Stimulated activated CD4-positive, alpha-beta T cell treated with anti-CD3 and anti-CD28 coated beads, Interleukin-4, amount 100 ng/mL, for 1 hour (primary cell): ENCODE measurements around the gene DPEP2.
"Not testable (repeated sequence)": the region's sequence is repeated elsewhere in the genome, so short reads cannot be mapped to it uniquely, and the experiment has no call there.

ENCODE experiments used
- DNase-seq: peaks from one replicate; pipeline ENCODE4 v3.0.0-alpha.2; 2020

Gene DPEP2

DNA sequence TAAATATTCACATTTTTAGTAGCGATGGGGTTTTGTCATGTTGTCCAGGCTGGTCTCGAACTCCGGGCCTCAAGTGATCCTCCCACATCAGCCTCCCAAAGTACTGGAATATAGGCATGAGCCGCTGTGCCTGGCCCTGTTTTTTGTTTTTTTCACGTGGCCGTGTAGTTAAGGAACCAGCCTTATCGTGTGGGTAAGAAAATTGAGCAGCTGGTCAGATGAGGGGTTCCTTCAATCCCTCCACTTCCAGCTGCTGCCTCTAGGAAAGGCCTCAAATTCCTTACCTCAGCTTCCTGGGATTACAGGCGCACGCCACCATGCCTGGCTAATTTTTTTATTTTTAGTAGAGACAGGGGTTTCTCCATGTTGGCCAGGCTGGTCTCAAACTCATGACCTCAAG, 5.9 kb upstream of the DPEP2 start:
- no peak for DNase-seq

DNA sequence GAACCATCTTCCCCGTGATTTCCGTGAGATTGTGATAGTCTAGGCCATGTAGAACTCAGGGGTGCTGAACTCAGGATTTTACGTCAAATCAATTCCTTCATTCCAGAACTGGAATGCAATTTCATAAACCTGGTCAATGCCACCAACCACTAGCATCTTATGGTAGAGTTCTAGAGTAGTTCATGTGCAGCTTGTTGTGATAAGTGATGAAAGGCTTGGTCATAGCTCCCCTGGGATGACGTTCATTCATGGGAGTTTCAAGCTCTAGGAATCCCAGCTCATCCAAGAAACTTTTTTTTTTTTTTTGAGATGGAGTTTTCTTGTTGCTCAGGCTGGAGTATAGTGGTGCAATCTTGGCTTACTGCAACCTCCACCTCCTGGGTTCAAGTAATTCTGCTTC, 3.7 kb upstream of the DPEP2 start:
- DNase-seq, result no peak

DNA sequence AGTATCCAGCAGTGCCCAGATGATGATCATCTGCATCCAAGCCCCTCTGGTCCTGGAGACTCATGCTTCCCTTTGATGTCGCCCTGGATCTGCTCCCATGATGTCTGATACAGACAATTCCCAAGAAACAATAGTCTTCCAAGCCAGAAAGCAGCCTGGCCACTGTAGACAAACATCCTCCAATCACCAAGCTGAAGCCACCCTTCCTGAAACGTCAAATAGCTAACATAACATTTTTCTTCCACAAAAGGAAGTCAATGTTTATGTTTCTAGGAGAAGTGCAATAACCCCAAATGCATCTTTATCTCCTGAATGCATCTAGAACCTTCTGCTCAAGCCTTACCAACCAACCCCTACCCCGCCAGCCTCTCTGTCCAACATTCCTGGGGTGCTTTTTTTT, 1.2 kb upstream of the DPEP2 start:
- DNase-seq, result no peak

DNA sequence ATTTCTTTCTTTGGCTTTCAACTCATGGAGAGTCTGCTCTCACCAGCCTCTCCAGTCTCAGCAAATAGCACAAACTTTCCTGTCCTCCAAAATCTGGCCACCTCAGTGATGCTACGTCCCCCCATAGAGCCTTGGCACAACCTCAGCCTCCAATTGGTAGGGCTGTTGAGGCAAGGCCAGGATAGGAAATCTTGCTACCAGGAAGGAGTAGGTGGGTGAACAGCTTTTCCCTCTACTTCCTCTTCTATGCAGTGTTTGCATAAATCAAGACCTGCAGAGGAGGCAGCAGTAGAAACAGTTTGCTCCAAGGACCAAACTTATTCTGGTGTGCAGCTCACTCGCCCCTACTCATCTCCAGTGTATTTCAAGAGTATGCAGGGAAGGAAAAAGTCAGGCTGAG, 701 bp upstream of the DPEP2 start:
- no peak for DNase-seq

DNA sequence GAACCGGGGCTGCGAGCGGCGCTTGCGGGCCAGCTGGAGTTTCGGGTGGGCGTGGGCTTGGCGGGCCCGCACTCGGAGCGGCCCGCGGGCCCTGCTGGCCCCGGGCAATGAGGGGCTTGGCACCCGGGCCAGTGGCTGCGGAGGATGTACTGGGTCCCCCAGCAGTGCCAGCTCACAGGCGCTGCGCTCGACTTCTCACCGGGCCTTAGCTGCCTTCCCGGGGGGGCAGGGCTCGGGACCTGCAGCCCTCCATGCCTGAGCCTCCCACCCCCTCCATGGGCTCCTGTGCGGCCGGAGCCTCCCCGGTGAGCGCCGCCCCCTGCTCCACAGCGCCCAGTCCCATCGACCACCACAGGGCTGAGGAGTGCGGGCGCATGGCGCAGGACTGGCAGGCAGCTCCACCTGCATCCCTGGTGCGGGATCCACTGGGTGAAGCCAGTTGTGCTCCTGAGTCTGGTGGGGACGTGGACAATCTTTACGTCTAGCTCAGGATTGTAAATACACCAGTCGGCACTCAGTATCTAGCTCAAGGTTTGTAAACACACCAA, 979 bp downstream of the DPEP2 start:
- not testable (repeated sequence) for DNase-seq

DNA sequence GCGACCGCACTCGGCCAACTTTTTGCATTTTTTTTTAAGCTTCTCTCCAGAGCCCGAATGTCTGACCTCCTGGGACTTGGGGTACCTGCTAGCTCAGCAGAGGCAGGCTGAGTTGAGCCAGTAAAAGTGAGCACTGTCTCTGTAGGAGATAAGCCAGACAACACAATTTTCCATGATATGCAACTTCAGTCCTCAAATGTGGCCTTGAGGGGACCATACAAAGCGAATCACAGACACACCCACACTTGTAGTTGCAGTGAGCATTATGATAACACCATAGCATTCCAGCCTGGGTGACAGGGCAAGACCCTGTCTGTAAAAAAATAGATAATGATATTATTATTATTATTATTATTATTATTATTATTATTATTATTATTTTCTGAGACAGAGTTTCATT, 2.6 kb downstream of the DPEP2 start:
- no peak for DNase-seq

DNA sequence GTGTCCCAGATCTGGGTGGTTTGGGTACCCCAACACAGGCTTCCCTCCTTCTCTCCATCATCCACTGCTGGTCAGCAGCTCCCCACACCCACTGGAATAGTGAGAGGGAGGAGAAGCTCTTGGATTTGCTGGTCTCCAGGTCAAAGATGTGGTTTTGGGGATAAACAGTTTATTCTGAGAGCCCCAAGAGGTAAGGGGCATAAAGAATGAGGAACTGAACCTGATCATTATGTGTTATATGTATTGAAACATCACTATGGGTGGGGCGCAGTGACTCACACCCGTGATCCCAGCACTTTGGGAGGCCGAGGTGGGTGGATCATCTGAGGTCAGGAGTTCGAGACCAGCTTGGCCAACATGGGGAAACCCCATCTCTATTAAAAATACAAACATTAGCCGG, 3.9 kb downstream of the DPEP2 start:
- DNase-seq, result no peak

DNA sequence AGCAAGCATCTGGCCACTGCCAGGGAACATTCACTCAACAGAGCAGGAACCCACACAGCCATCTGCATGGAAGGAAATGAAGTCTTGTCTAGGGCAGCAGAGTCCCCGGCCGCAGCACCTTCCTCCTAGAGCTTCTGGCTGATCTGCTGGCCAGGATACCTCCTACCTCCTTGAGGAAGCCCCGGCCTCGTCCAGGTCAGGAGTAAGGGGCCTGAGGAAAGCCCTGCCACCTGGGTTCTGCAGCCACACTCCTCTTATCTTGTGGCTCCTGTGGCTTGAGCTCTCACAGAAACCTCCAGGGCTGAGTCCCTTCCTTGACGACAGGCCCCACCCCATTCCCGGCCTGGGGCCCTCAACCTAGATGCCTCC, 5.3 kb downstream of the DPEP2 start:
- DNase-seq, result not testable (repeated sequence)

DNA sequence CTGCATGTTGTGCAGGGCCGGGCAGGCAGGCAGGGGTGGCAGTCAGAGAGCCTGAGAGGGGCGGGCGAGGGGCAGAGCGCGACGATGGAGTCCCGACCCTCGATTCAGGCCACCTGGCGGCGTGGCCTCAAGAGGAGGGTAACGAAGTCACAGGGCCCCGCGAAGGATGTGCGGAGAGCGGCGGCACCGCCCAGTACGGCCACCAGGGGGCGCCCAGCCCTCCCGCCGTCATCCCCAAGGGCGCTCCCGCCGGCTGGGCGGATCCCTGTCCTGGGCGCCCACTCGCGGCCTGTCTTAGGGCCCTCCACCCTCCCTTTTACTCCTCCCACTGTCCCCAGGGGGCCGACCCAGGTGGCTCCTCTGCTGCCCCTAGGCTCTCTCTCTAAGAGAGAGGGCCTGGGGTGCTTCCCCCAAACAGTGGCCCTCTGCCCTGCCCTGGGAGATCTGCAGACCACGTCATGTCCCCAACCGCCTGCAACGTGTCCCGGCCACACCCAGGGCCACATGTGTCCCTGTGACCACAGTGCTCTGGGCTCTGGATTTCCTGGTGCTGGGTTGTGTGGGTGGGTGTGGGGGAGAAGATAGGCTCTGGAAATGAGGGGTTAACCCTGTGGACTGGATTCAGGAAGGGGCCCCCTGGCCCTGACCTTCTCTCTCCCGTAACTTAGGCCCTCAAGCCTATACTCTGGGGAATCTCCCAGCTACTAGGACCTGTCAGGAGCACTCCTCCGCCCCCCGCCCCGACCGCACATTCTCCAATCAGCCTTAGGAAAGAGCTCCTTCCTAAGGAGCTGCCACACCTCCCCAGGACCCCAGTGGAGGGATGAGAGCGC, 5.9 kb downstream of the DPEP2 start:
- DNase-seq, result peak; percentile 81

DNA sequence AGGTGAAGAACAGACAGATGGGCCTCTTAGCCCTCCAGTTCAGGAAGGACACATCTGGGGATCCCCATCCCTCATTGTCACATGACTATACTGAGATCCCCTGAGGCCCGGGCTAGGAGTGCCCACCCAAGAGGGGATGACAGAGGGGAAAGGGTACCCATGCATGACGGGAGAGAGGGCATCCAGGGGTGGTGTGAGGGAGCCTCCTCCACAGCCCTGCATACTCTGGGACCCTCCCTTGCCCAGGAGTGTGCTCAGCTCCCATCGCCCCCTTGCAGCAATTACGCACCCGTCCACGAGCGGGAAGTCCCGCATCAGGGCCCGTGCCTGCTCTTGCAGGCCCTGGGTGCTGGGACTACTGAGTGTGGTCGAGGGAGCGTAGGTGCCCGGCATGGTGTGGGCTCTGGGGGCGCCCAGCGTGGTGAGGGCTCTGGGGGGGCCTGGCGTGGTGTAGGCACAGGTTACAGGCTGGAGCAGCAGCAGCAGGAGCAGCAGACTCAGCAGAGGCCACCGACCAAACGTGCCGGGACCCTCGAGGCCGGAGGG, 6.5 kb downstream of the DPEP2 start:
- DNase-seq, result no peak

DNA sequence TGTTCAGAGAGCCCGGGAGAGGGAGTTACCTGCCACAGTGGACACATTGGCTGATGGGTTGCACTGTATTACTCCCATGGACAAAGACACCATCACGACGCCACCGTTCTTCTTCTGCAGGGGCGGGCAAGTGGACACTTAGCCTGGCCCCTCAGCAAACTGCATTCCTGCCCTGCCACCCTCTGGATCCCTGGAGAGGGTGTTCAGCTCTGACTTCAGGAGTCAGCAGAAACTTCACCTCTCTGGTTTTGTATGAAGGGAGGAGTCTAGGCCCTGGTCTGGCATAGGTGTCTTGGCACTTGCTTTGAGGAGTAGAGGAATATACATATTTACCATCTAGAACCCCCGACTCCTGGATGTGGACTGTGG, 9.3 kb downstream of the DPEP2 start:
- DNase-seq, result no peak

DNA sequence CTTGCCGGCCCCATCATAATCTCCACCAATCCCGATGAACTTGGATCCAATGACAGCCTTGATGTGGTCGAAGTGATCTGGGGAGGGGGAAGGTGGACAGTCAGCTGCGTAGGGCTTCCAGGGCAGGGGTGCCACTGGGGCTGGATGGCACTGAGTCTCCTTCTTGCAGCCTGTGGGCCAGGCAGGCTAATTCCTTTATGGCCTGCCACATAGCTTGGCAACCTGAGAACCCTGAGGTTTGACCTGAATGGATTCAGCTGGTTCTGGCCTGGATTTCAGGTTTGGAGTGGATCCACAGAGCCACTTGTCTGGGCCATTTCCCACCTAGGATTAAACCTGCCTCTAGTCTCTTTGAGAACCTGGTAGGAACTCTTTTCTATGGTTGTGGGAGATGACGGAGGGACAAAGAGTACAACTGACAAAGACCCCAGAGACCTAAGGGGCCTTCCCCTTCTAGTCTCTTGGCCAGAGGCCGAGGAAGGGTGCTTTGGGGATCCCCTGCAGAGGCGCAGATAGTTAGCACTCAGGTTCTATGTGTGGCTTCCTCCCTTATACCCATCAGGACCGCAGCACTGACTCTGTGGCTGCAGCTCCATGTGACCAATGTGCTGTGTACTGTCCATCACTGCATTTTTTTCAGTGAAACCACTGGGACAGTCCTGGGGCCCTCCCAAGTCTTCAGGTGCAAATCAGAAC, 9.8 kb downstream of the DPEP2 start:
- DNase-seq, result no peak

DNA sequence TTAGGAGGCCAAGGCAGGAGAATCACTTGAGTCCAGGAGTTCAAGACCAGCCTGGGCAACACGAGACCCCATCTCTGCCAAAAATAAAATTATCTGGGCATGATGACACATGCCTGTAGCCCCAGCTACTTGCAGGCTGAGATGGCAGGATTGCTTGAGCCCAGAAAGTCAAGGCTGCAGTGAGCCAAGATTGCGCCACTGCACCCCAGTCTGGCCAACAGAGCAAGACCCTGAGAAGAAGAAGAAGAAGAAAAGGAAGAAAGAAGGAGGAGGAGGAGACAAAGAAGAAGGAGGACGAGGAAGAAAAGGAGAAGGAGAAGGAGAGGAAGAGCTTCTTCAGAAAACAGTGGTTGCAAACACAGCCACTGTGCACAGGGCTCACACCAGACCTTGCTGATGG, 10.6 kb downstream of the DPEP2 start:
- DNase-seq, result no peak

DNA sequence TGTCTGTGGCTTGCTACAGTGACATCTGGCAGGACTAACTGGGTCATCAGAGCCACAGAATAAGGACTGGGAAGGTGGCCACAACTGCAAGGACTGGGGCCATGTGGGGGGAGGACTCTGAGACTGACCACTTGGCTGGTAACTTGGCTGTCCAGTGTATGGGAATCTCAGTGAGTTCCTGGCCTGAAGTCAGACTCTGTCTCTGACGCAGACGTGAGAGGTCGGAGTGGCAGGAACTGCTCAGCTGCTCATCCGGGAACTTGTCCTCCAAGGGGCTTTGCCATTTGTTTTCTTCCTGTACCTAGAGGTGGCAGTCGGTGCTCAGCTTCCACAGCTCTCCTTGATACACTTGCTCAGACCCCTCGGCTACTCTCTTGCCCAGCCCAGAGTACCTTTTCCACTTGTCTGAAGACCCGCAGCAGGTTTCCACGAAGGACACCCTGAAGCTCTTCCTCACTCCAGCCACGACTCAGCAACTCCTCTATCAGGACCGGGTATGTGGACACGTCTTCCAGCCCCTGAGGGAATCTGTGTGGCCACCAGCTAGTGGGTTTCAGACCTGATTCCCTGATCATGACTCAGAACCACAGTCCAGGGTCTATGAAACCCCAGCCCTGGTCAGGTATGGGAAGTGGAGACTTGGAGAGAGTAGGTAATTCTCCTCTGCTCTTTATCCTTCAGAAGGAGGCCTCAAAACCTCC, 11.7 kb downstream of the DPEP2 start:
- DNase-seq, result no peak

DNA sequence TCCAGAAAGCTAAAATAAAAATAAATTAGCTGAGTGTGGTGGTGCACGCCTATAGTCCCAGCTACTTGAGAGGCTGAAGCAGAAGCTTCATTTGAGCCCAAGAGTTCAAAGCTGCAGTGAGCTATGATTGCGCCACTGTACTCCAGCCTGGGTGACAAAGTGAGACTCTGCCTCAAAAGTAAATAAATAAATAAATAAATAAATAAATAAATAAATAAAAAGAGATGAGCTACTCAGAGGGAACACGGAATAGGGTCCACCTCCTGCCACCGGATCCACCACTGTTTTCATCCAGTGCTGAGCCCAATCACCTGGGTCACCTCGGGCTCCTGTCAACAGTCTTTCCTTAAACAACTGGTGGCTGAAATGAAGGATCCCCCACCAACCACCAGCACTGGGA, 12.3 kb downstream of the DPEP2 start:
- DNase-seq, result no peak

DNA sequence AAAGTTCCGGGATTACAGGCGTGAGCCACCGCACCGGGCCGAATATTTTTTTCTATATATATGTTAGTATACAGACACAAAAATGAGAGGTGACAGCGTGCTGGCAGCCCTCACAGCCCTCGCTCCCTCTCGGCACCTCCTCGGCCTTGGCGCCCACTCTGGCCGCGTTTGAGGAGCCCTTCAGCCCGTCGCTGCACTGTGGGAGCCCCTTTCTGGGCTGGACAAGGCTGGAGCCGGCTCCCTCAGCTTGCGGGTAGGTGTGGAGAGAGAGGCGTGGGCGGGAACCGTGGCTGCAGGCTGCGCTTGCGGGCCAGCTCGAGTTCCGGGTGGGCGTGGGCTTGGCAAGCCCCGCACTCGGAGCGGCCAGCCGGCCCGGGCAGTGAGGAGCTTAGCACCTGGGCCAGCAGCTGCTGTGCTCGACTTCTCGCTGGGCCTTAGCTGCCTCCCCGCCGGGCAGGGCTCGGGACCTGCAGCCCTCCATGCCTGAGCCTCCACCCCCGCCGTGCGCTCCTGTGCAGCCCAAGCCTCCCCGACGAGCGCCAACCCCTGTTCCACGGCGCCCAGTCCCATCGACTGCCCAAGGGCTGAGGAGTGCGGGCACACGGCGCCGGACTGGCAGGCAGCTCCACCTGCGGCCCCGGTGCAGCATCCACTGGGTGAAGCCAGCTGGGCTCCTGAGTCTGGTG, 17.1 kb downstream of the DPEP2 start:
- no peak for DNase-seq

DNA sequence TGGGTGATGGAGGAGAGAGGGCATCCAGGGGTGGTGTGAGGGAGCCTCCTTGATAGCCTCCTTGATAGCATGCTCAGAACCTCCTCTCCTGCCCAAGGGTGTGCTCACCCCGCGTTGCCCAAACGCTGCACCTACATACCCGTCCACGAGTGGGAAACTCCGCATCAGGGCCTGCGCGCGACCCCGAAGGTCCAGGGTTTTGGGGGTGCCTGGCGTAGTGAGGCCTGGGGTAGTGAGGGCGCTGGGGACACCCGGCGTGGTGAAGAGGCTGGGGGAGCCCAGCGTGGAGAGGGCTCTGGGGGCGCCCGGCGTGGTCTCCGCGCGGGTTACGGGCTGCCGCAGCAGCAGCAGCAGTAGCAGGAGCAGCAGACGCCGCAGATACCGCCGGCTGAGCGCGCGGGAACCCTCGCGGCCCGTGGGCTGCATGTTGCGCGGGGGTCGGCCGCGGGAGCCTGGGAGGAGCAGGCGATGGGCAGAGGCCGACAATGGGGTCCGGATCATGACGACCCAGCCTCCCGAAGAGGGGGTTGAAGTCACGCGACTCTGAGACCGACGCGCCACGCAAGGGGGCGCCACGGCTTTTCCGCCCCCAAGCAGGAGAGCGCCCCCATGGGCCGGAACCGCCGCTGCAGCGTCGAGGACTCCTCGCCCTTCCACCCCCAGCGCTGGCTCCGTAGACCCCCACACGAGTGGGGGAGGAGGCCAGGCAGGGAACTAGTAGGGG, 19.2 kb downstream of the DPEP2 start, which contains the start of gene DPEP3:
TSS of gene DPEP3 (minus strand) at position 545 of the 724 bp plus-strand sequence. CDS start at position 426, 119 bp downstream.
- DNase-seq, result no peak

DNA sequence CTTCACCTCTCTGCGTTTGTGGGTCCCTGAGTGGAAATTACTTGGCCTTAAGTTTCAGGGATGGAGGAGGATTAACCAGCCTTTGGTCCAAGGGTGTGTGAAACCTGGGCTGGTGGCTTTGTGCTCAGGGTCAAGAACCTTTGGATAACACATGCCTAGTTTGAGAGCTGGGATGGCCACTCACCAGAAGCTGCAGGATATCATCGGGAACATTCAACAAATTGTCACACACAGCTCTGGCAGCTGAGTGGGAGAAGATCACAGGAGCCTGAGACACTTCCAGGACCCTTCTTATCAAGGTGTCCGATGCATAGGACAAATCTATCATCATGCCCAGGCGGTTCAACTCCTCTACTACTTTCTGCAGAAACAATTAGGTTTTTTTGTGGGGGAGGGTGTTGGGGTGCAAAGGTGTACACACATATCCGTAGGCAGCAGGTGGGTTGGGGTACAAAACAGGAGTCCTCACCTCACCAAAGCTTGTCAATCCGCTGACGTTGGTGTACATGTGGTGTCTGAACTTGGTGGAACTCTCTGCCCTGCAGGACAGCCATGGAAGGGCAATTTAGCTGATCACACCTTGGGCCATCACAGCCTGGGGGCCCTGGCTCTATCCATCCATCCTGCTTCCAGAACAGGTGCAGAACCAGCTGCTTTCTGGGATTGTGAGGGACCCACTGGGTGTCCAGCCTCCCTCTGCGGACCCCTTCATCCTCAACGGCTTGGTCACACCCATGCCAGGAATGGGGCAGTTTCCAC, 21.6 kb downstream of the DPEP2 start:
- no peak for DNase-seq

DNA sequence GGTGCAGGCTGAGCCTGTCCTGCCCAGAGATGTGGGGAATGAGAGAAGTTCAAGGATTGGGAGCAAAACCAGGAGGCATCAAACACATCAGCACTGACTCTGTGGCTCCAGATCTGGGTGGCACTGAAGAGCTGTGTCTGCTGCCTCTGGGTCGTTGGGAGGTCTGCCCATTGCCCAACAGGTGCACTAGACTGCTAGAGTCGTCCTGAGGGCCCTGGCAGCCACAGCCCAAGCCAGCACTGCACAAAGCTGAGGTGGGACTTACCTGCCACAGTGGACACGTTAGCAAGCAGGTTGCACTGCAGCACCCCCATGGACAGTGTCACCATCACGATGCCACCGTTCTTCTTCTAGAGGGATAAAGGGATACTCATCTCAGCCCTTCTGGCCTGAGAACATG, 22.3 kb downstream of the DPEP2 start:
- no peak for DNase-seq

DNA sequence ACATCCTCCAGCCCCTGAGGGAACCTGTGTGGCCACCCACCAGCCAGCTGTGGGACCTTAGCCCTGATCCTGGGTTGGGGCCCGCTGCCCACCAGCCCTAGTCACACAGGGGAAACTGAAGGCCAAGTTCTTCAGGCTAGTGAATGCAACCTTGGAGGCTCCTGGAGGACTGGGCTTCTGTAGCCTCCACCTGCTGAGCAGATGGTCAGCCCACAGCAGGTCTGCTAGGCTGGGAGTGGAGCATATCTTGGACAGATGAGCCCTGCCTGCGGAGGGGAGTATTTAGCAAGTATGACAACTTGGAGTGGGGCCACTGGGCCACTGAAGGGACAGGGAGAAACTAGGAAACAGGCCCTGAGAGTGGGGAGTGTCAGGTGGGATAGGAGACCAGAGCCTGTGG, 23.1 kb downstream of the DPEP2 start:
- DNase-seq, result no peak
